Measurements from ENCODE around the gene CCDC77. TPM values are rescaled to one million over a fixed set of nuclear protein-coding genes. Genes with fewer than 3 reads are reported as not detected.
A peak's percentile ranks its signal among the peaks of the same experiment; 100 is the strongest.

Gene CCDC77
- total RNA-seq, 1 experiment from 2014 or later = 21.9 TPM

DNA sequence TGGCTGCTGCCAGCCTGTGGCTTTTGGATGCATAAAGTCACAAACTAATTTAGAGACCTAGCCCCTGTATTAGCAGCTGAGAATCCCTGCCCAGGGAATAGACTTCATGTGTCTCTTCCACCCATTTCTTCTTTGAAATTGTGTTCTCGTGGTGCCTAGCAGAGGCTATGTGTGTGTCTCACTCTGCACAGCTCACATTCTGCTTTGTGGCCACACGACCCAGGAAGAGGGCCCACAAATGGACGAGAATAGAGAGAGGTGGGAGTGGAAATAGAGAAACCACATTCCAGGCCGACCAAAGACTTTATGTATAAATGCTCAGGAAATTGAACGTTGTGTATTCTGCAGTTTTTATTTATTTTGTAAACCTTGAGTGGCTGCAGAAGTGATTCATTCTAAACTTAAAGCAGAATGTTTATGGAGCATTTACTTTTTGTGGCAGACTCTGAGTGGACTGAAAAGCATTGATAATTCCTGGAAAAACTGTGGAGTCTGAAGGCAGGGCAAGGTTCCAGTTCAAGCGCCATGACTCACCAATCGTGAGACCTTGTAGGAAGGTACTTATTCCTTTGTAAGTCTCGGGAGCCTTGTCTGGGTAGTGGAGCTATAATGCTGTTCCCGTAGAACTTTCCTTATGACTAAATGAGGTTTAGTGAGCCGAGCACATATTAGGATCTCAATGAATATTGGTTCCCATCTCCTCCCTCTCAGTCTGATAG, 67.4 kb downstream of the CCDC77 start:
- no peaks in the 10 kb centered on the region for H3K79me2 ChIP-seq (ENCODE audit: insufficient read depth, low read length)
- WGBS (ENCODE audit: extremely low coverage, insufficient read length, low lambda C conversion rate) = no CpG with 5 or more reads among the region's 10 CpGs
- no peak overlapping the region for H2BK12ac ChIP-seq (ENCODE audit: insufficient read length, low read depth, low read length)
- no peak overlapping the region for H3K23ac ChIP-seq (ENCODE audit: insufficient read length, low read depth, low read length)
- Mint-ChIP-seq H3K9me3 (no peaks in the 10 kb centered on the region), H3K27ac (no peak overlapping the region), H3K4me1 (peaks cover 10 to 21% of the 10 kb centered on the region in 2 experiments), H3K4me3 (no peak overlapping the region), H3K27me3 (ENCODE audit: low read depth) (no peaks in the 10 kb centered on the region; the same call in 1 of the 2 replicates), H3K36me3 (ENCODE audit: insufficient read depth in 1 of 3, low read depth in 3 of 3) (peaks cover 0 to 2% (median 2%) of the 10 kb centered on the region in 3 experiments; a peak in 2 of 7 replicates)
- no peaks in the 10 kb centered on the region for H3K9me3 ChIP-seq (ENCODE audit: control insufficient read depth, low read depth, low read length)
- no peak overlapping the region for H2BK5ac ChIP-seq (ENCODE audit: insufficient read length, low read length)
- no peak overlapping the region for H3K18ac ChIP-seq (ENCODE audit: insufficient read length, low read depth, low read length)
- H2AK5ac ChIP-seq (ENCODE audit: insufficient read length, low read length) = no peak overlapping the region
- no peak for TF ChIP-seq CTCF (conservative IDR thresholded peaks at IDR 0.05)
- DNase-seq = peak; percentile 18
- no peak overlapping the region for H3K9ac ChIP-seq (ENCODE audit: extremely low read depth, insufficient read length, low read length)
- H3K56ac ChIP-seq (ENCODE audit: insufficient read length, low read depth, low read length) = no peak overlapping the region
- no peak overlapping the region for H2AFZ ChIP-seq (ENCODE audit: low read length)
- H3K27me3 ChIP-seq (ENCODE audit: insufficient read depth, low read length) = no peaks in the 10 kb centered on the region
- no peak overlapping the region for H3K27ac ChIP-seq (ENCODE audit: insufficient read length, low read depth, low read length)
- H3K14ac ChIP-seq (ENCODE audit: insufficient read depth, low read length) = no peak overlapping the region
- no peak overlapping the region for H2BK15ac ChIP-seq (ENCODE audit: low read depth, low read length)
- H3K4ac ChIP-seq (ENCODE audit: low read depth, low read length) = no peak overlapping the region
- H3T11ph ChIP-seq (ENCODE audit: low read length) = no peak overlapping the region
- no peak overlapping the region for H2BK20ac ChIP-seq (ENCODE audit: low read depth, low read length, poor library complexity, severe bottlenecking)
- no peak overlapping the region for H4K5ac ChIP-seq (ENCODE audit: insufficient read length, low read depth, low read length)
- no peaks in the 10 kb centered on the region for H4K20me1 ChIP-seq (ENCODE audit: control insufficient read depth, insufficient read depth, insufficient read length)
- no peak overlapping the region for H3K4me2 ChIP-seq (ENCODE audit: insufficient read depth, insufficient read length, low read length)
- H3K4me1 ChIP-seq (ENCODE audit: insufficient read depth, low read length) = 0 out of 2 replicates have a peak, but pooled peaks cover 4% of the 10 kb centered on the region
- H4K8ac ChIP-seq (replicated peaks; ENCODE audit: insufficient read length, low read depth, low read length) = no peak overlapping the region
- no peaks in the 10 kb centered on the region for H3K79me1 ChIP-seq (ENCODE audit: insufficient read depth, low read depth, low read length, poor library complexity, severe bottlenecking)
- no peaks in the 10 kb centered on the region for H3K23me2 ChIP-seq (ENCODE audit: insufficient read length, low read depth, low read length, poor library complexity, severe bottlenecking)
- no peak overlapping the region for H2BK120ac ChIP-seq (ENCODE audit: low read depth, low read length, poor library complexity, severe bottlenecking)
- H4K91ac ChIP-seq (ENCODE audit: insufficient read length, low read depth, low read length) = no peak overlapping the region

Measured in H9 (cell line).